ENCODE results near the gene ARHGEF7.
"Not testable (repeated sequence)": the region's sequence is repeated elsewhere in the genome, so short reads cannot be mapped to it uniquely, and the experiment has no call there.

The ARHGEF7 gene

DNA sequence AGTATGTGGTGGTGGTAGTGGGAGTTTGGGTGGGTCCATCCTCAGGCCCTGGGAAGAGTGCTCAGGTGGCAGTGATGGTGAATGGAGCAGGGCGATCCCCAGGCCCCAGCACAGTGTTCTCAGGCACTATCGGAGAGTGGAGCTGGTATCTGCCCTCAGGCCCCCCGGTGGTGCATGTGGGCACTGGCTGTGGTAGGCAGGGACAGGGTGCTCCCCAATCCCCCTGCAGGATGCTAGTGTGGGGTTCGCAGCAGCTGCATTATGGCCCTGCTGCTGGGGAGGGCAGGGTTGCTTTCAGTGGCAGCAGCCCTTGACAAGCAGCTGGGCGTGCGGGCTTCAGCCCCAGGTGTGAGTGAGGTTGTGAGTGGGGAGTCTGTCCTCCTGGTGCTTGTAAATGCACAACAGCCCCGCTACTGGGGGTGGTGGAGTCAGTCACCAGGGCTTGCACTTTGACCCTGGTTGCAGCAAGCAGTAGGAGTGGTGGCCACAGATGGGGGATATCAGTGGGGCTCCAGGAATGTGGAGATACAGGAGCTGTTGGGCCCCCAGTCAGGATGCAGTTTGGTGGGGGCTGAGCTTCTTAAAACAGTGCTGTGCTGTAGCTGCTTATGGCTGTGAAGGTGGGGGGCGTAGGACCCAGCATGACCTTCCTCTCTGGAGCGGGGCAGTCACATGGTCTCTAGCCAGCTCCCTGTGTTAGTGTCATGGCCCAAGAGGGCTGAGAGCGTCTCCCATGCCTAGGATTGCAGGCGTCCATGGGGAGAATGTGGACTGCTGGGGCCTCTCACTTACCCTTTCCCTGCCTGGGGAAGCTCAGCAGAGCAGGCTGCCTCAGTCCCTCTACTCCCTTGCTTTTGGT is 38.7 kb upstream of the ARHGEF7 start:
- DNase-seq (ENCODE audit: extremely low read depth, low read depth), result no peak
- TF ChIP-seq, protein P1, sequence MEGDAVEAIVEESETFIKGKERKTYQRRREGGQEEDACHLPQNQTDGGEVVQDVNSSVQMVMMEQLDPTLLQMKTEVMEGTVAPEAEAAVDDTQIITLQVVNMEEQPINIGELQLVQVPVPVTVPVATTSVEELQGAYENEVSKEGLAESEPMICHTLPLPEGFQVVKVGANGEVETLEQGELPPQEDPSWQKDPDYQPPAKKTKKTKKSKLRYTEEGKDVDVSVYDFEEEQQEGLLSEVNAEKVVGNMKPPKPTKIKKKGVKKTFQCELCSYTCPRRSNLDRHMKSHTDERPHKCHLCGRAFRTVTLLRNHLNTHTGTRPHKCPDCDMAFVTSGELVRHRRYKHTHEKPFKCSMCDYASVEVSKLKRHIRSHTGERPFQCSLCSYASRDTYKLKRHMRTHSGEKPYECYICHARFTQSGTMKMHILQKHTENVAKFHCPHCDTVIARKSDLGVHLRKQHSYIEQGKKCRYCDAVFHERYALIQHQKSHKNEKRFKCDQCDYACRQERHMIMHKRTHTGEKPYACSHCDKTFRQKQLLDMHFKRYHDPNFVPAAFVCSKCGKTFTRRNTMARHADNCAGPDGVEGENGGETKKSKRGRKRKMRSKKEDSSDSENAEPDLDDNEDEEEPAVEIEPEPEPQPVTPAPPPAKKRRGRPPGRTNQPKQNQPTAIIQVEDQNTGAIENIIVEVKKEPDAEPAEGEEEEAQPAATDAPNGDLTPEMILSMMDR (IDR thresholded peaks at IDR 0.05; ENCODE audit: low read depth, low read length), result no peak

DNA sequence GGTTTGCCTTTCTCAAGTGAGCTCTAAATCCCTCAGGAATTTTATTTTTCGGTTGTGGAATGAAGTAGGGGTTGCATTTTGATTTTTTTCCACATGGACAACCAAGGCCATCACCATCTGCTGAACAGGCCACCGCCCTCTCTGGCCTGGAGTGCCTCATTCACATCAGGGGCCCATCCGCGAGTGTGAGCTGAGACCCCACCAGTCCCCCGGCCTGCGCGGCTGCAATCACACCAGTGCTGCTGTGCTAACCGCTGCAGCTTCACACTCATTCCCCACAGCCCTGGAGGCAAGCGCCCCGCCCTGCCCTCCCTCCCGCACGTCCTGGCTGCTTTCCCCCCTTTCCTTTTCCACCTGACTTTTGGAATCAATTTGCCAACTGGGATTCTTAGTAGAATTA is 35.7 kb upstream of the ARHGEF7 start:
- TF ChIP-seq, protein P1 (IDR thresholded peaks at IDR 0.05; ENCODE audit: low read depth, low read length), result no peak
- no peak for DNase-seq (ENCODE audit: extremely low read depth, low read depth)

DNA sequence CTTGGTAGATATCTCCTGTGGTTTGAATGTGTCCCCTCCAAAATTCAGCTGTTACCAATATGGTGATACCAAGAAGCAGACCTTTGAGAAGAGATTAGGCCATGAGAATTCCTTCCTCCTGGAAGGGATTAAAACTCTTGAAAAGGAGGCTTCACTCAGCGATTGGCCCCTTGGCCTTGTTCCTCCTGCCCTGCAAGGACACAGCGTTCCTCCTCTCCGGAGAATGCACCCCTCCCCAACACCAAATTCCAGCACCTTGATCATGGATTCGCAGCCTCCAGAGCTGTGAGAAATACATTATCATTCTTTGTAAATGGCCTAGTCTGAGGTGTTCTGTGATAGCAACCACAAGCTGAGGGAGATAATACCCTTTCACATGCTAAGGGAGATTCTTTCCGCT is 34.5 kb upstream of the ARHGEF7 start:
- no peak for DNase-seq (ENCODE audit: extremely low read depth, low read depth)
- TF ChIP-seq, protein P1 (IDR thresholded peaks at IDR 0.05; ENCODE audit: low read depth, low read length), result no peak

DNA sequence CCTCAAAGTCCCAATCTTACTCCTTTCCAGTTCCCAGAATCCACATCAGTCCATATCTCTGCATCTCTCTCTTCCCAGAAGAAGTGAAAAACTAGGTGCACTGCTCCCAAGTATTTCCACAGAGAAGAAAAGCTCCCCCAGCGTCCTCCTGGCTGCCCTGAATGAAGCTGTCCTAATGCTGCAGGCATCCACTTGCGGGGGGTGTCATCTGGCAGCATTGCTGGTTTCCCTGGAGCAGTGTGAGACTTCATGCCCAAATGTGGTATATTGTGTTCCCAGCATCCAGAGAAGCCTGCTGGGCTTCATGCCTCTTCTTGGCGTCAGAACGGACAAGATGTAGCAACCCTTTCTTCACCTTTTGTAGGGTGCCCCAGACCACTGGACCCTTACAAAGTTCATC is 32.9 kb upstream of the ARHGEF7 start:
- TF ChIP-seq, protein P1 (IDR thresholded peaks at IDR 0.05; ENCODE audit: low read depth, low read length), result no peak
- DNase-seq (ENCODE audit: extremely low read depth, low read depth), result no peak

DNA sequence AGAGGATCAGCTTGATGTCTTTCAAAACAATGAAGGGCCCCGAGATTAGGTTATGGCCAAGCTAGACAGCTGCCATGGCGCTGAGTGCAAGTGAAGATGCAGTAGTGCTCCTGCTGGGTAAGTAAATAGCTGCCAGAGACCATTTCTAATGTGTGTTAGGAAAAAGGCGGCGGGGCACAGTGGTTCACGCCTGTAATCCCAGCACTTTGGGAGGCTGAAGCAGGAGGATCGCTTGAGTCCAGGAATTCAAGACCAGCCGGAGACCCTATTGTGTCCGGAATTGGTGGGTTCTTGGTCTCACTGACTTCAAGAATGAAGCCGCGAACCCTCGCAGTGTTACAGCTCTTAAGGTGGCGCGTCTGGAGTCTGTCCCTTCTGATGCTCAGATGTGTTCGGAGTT is 32.3 kb upstream of the ARHGEF7 start:
- DNase-seq (ENCODE audit: extremely low read depth, low read depth), result not testable (repeated sequence)

DNA sequence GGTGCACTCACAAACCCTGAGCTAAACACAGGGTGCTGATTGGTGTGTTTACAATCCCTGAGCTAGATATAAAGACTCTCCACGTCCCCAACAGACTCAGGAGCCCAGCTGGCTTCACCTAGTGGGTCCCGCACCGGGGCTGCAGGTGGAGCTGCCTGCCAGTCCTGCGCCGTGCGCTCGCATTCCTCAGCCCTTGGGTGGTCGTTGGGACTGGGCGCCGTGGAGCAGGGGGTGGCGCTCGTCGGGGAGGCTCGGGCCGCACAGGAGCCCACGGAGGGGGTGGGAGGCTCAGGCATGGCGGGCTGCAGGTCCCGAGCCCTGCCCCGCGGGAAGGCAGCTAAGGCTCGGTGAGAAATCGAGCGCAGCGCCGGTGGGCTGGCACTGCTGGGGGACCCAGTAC is 31.4 kb upstream of the ARHGEF7 start:
- not testable (repeated sequence) for DNase-seq (ENCODE audit: extremely low read depth, low read depth)

DNA sequence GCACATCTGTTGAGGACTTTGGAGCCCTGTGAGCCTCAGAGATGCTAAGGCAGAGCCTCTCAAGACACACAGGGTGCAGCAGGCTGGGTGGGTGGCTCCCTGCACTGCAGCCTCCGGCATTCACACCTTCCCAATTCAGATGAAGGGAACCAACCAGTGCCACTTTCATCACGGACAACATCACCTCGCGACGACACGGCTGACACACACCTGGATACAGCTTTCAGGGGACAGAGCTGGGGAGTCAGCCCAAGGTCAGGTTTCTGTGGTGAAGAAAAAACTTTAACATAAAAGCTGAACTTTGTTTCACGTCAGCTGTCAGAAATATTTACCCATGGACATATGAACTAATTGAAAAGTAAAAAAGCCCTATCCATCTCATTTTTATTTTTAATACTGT is 24.9 kb upstream of the ARHGEF7 start:
- TF ChIP-seq, protein P1 (IDR thresholded peaks at IDR 0.05; ENCODE audit: low read depth, low read length), result no peak
- no peak for DNase-seq (ENCODE audit: extremely low read depth, low read depth)

DNA sequence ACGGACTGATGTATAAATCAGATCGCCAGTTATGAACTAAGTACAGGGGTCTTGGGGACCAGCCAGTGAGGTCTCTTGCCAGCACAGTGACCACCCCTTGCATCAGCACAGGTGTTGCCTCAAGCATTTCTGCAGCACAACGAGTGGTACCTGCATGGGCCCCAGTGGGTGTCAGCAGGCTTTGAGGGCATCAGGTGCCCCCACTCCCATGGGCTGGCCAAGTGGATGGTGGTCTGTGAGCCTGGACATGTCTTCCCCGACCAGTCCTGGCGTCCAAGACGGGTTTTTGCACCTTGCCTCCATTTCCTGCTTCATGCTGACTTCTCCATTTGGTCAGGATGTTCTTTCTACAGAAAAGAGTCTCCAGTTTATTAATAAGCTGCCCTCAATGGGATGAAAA is 22.4 kb upstream of the ARHGEF7 start:
- no peak for DNase-seq (ENCODE audit: extremely low read depth, low read depth)
- TF ChIP-seq, protein P1 (IDR thresholded peaks at IDR 0.05; ENCODE audit: low read depth, low read length), result no peak

All from AG09319 (cell line).